A549 (cell line): ENCODE data around the gene PTPN23. TPM values are rescaled to one million over a fixed set of nuclear protein-coding genes. Genes with fewer than 3 reads are reported as not detected.

Experiments used
- ATAC-seq, 2 experiments: fragments of 200-7000 bp in 1 of 2; fragments of >200 bp in 1 of 2; cut with Nextera tagmentation in 1 of 2; cut with Tn5 transposase in 1 of 2; 3 replicates each; pipeline versions ENCODE4 v1.8.0 to v1.9.1; 2018 to 2020; ENCODE audit warnings: mild to moderate bottlenecking in 1 of 2, moderate library complexity in 1 of 2
- CTCF ChIA-PET: fragments of 300-600 bp; sonication (Branson Sonifier 250); formaldehyde crosslinking; extraction: SDS; loops from one replicate; lab custom pipeline; 2021; ENCODE audit warnings: antibody characterized with exemption, inconsistent platforms; lab: Yijun Ruan, JAX
- POLR2A ChIA-PET: fragments of 350-600 bp; formaldehyde crosslinking; extraction: SDS; loops from one replicate; lab custom pipeline; 2021; ENCODE audit warnings: antibody characterized with exemption, inconsistent platforms; lab: Yijun Ruan, JAX
- DNase-seq, 2 experiments: peaks; one replicate each; pipeline versions ENCODE4 v3.0.0 to v3.0.0-alpha.2; 2011 to 2016; ENCODE audit warnings: low read depth in 1 of 2, low spot score in 1 of 2
- FAIRE-seq: peaks from 2 replicates; lab custom pipeline; 2011; peaks lifted over from hg19 to GRCh38; lab: Jason Lieb, UNC
- H3K27ac ChIP-seq, 2 experiments: fragments of >200 bp; sonication (Bioruptor Twin); formaldehyde crosslinking; 3 replicates each; pipeline ENCODE4 v1.5.1; 2016 to 2017
- H3K4me1 ChIP-seq: fragments of >200 bp; sonication (Bioruptor Twin); formaldehyde crosslinking; 3 replicates; pipeline ENCODE4 v1.6.1; 2016
- H3K4me2 ChIP-seq: fragments of >200 bp; sonication (Bioruptor Twin); formaldehyde crosslinking; 3 replicates; pipeline ENCODE4 v1.6.1; 2016
- H3K4me3 ChIP-seq: fragments of >200 bp; sonication (Bioruptor Twin); formaldehyde crosslinking; 3 replicates; pipeline ENCODE4 v1.5.1; 2016
- H3K9me3 ChIP-seq: fragments of >200 bp; sonication (Bioruptor Twin); formaldehyde crosslinking; 3 replicates; pipeline ENCODE4 v1.6.1; 2016
- CBX2 ChIP-seq: fragments of 200-600 bp; sonication (generic); IDR thresholded peaks from 2 replicates; pipeline ENCODE4 v1.6.1; 2016; ENCODE audit warnings: low read depth, mild to moderate bottlenecking, borderline replicate concordance
- E2F6 ChIP-seq: IDR thresholded peaks from 2 replicates; pipeline ENCODE4 v1.6.1; 2012; ENCODE audit warnings: low read depth, borderline replicate concordance
- EHF ChIP-seq: fragments of 250-450 bp; sonication (Bioruptor Pico); IDR thresholded peaks from 2 replicates; pipeline ENCODE4 v1.5.0; 2020; ENCODE audit warnings: mild to moderate bottlenecking
- EP300 ChIP-seq, 2 experiments: fragments of >200 bp; sonication (Bioruptor Twin); formaldehyde crosslinking; IDR thresholded peaks; 2 replicates in 1 of 2; 3 replicates in 1 of 2; pipeline ENCODE4 v1.6.1; 2016 to 2017
- FOSB ChIP-seq: fragments of 250-450 bp; sonication (Bioruptor Pico); IDR thresholded peaks from 2 replicates; pipeline ENCODE4 v1.5.0; 2020; ENCODE audit warnings: mild to moderate bottlenecking, moderate library complexity
- FOSL2 ChIP-seq, 2 experiments: fragments of 450-650 bp in 1 of 2; fragments of >200 bp in 1 of 2; sonication (Bioruptor Twin) in 1 of 2; formaldehyde crosslinking; IDR thresholded peaks; 2 replicates each; pipeline versions ENCODE4 v1.5.0 to v1.6.1; 2016 to 2020; ENCODE audit warnings: mild to moderate bottlenecking in 1 of 2, moderate library complexity in 1 of 2
- HDAC2 ChIP-seq: fragments of 200-600 bp; sonication (generic); IDR thresholded peaks from 2 replicates; pipeline ENCODE4 v1.6.1; 2016
- HOXA7 ChIP-seq: fragments of 250-450 bp; sonication (Bioruptor Pico); IDR thresholded peaks from 2 replicates; pipeline ENCODE4 v1.5.0; 2020; ENCODE audit warnings: mild to moderate bottlenecking, moderate library complexity
- HOXB13 ChIP-seq: fragments of 250-450 bp; sonication (Bioruptor Pico); IDR thresholded peaks from 2 replicates; pipeline ENCODE4 v1.5.0; 2020; ENCODE audit warnings: low read depth, mild to moderate bottlenecking, moderate library complexity
- HOXB5 ChIP-seq: fragments of 250-450 bp; sonication (Bioruptor Pico); IDR thresholded peaks from 2 replicates; pipeline ENCODE4 v1.5.0; 2020; ENCODE audit warnings: mild to moderate bottlenecking, moderate library complexity
- KDM1A ChIP-seq: fragments of 200-600 bp; sonication (generic); IDR thresholded peaks from 2 replicates; pipeline ENCODE4 v1.6.1; 2016; ENCODE audit warnings: low read depth, mild to moderate bottlenecking
- KDM5A ChIP-seq: fragments of 200-600 bp; sonication (generic); IDR thresholded peaks from 2 replicates; pipeline ENCODE4 v1.6.1; 2016; ENCODE audit warnings: antibody characterized with exemption, mild to moderate bottlenecking
- MAFK ChIP-seq: fragments of 450-650 bp; IDR thresholded peaks from 2 replicates; pipeline ENCODE4 v1.6.1; 2014; ENCODE audit not compliant: partially characterized antibody
- PHF8 ChIP-seq: fragments of 200-600 bp; sonication (generic); IDR thresholded peaks from 2 replicates; pipeline ENCODE4 v1.6.1; 2016; ENCODE audit warnings: low read depth, mild to moderate bottlenecking, antibody characterized with exemption, moderate library complexity, borderline replicate concordance
- POLR2AphosphoS2 ChIP-seq: conservative IDR thresholded peaks from 2 replicates; pipeline ENCODE4 v1.6.1; 2012; ENCODE audit warnings: low read length, improper control_type of control experiment, inconsistent platforms
- RARB ChIP-seq: fragments of 250-450 bp; sonication (Bioruptor Pico); IDR thresholded peaks from 2 replicates; pipeline ENCODE4 v1.8.0; 2021; ENCODE audit warnings: mild to moderate bottlenecking, moderate library complexity
- RCOR1 ChIP-seq: fragments of 150-350 bp; IDR thresholded peaks from 2 replicates; pipeline ENCODE4 v1.6.1; 2014; ENCODE audit warnings: antibody characterized with exemption, low read length, low read depth
- RFX5 ChIP-seq: fragments of 450-650 bp; IDR thresholded peaks from 2 replicates; pipeline ENCODE4 v1.7.1; 2014; ENCODE audit warnings: antibody characterized with exemption, mild to moderate bottlenecking, moderate library complexity
- TP53 ChIP-seq: fragments of 250-450 bp; sonication (Bioruptor Pico); IDR thresholded peaks from 2 replicates; pipeline ENCODE4 v1.5.0; 2021; ENCODE audit warnings: mild to moderate bottlenecking, moderate library complexity
- ZFP36 ChIP-seq: fragments of 450-650 bp; IDR thresholded peaks from 2 replicates; pipeline ENCODE4 v1.6.1; 2014; ENCODE audit warnings: borderline replicate concordance; ENCODE audit not compliant: partially characterized antibody
- ZNF302 ChIP-seq: fragments of 250-450 bp; sonication (Bioruptor Pico); IDR thresholded peaks from 2 replicates; pipeline ENCODE4 v1.9.0; 2021; ENCODE audit warnings: inconsistent platforms, mild to moderate bottlenecking, moderate library complexity
- ZSCAN20 ChIP-seq: fragments of 250-450 bp; sonication (Bioruptor Pico); IDR thresholded peaks from 2 replicates; pipeline ENCODE4 v1.8.0; 2022; ENCODE audit warnings: mild to moderate bottlenecking, moderate library complexity
- WGBS: methylation state at CpG from one replicate; pipeline ENCODE4 v1.1.6; 2017; ENCODE audit errors: missing lambda C conversion rate; 5-methylcytosine and 5-hydroxymethylcytosine counted together
- polyA plus RNA-seq, 4 experiments: library from polyadenylated mRNA; depleted of rRNA in 3 of 4; stranded (reverse); fragments of >200 nt; fragmentation: RNase III in 1 of 4; extraction: RNeasy Plus Mini Kit Qiagen cat#74134 plus additional on column Dnase treatment in 1 of 4; gene quantifications; 2 replicates in 3 of 4; 3 replicates in 1 of 4; pipeline ENCODE4 v1.2.3, GENCODE V29; 2011 to 2017
- TF ChIP-seq, protein P1 (sequence below): fragments of >200 bp; sonication (Bioruptor Twin); formaldehyde crosslinking; IDR thresholded peaks from 3 replicates; pipeline ENCODE4 v1.6.1; 2016
- TF ChIP-seq, protein P2 (sequence below): IDR thresholded peaks from 2 replicates; pipeline ENCODE4 v1.6.1; 2012

The PTPN23 gene
- polyA plus RNA-seq, 2 of the 4 experiments (the other 2 are of a cell fraction), result 1.5 to 16.8 TPM

- no peak for TF ChIP-seq ZNF302 (CRISPR knock-in tag)
- TF ChIP-seq RARB (CRISPR knock-in tag), result no peak
- TF ChIP-seq HOXA7, result no peak
- TF ChIP-seq, all 56 proteins: peak for 0
These were observed 4.2 kb downstream of the PTPN23 start (continued) for GRCh38 chr3:47385007-47385406.

DNA sequence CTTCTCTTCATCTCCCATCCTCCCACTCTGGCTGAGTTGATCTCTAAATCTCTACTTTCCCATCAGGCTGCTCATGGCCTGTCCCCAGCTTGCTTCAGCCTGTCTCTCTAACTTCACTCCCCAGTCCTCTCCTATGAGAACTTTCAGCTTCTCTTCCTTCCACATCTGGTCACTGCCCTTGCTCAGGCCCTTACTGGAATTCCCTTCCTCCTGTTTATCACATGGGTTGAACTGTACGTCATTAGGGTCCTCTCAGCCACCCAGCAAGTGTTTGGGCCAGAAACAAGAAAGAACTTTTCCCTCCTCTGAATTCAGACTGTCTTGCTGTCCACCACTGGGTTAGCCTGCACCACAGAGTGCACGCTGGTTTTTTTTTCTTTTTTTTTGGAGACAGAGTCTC, 5.0 kb downstream of the PTPN23 start:
- no peaks in the 10 kb centered on the region for H3K9me3 ChIP-seq
- no peak for TF ChIP-seq POLR2AphosphoS2
- TF ChIP-seq, all 56 proteins: peak for 0
- ATAC-seq, result no peak
- ChIA-PET POLR2A (no interaction called here), CTCF (interaction anchor here (1.4 to 1.8 kb wide), 2 partner anchors 22 to 35 kb away, joined by 3 to 5 read pairs; no protein-coding TSS in a partner anchor)
- no peak overlapping the region for H3K27ac ChIP-seq
- H3K4me1 ChIP-seq, result peaks cover 12% of the 10 kb centered on the region; the same call in 2 of the 3 replicates
- 94% methylated on average over 2 of the region's 2 CpGs for WGBS
- no peak for FAIRE-seq
- no peak overlapping the region for H3K4me2 ChIP-seq
- H3K4me3 ChIP-seq, result no peak overlapping the region
- DNase-seq, result no peak

DNA sequence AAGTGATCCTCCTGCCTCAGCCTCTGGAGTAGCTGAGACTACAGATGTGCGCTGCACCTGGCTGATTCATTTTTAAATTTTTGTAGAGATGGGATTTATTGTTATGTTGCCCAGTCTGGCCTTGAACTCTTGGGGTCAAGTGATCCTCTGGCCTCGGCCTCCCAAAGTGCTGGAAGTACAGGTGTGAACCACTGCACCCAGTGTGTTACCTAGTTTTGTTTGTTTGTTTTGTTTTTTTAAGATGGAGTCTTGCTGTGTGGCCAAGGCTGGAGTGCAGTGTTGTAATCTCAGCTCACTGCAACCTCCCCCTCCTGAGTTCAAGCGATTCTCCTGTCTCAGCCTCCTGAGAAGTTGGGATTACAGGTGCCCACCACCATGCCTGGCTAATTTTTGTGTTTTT, 12.1 kb downstream of the PTPN23 start:
- no peak for ATAC-seq
- 93% methylated on average over 3 of the region's 3 CpGs for WGBS
- H3K4me1 ChIP-seq, result no peaks in the 10 kb centered on the region
- FAIRE-seq, result no peak
- TF ChIP-seq HOXB5 (no peak), TP53 (no peak), FOSB (CRISPR knock-in tag) (no peak), ZFP36 (no peak), HOXB13 (no peak)
- TF ChIP-seq, protein P1, sequence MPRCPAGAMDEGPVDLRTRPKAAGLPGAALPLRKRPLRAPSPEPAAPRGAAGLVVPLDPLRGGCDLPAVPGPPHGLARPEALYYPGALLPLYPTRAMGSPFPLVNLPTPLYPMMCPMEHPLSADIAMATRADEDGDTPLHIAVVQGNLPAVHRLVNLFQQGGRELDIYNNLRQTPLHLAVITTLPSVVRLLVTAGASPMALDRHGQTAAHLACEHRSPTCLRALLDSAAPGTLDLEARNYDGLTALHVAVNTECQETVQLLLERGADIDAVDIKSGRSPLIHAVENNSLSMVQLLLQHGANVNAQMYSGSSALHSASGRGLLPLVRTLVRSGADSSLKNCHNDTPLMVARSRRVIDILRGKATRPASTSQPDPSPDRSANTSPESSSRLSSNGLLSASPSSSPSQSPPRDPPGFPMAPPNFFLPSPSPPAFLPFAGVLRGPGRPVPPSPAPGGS, result no peak
- no peak overlapping the region for H3K27ac ChIP-seq
- ChIA-PET POLR2A (no interaction called here), CTCF (interaction anchor here (1.1 kb wide), 1 partner anchor 27 kb away, joined by 3 read pairs; no protein-coding TSS in a partner anchor)
- H3K9me3 ChIP-seq, result no peaks in the 10 kb centered on the region
- DNase-seq, result no peak
- no peak overlapping the region for H3K4me2 ChIP-seq
- H3K4me3 ChIP-seq, result no peak overlapping the region

- Histone ChIP-seq H3K4me2 (no peak overlapping the region), H3K4me3 (no peak overlapping the region), H3K4me1 (no peaks in the 10 kb centered on the region), H3K9me3 (no peaks in the 10 kb centered on the region), H3K27ac (no peak overlapping the region)
- no peak for TF ChIP-seq CBX2
- no peak for TF ChIP-seq PHF8
- no peak for TF ChIP-seq RCOR1
- TF ChIP-seq ZSCAN20 (CRISPR knock-in tag), result no peak
- TF ChIP-seq, protein P2, sequence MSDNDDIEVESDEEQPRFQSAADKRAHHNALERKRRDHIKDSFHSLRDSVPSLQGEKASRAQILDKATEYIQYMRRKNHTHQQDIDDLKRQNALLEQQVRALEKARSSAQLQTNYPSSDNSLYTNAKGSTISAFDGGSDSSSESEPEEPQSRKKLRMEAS, result no peak
- no peak for TF ChIP-seq KDM5A
- TF ChIP-seq FOSL2 (IDR thresholded peaks at IDR 0.05), result no peak
- no peak for TF ChIP-seq FOSL2 (CRISPR knock-in tag; IDR thresholded peaks at IDR 0.05)
- no peak for TF ChIP-seq EP300 (IDR thresholded peaks at IDR 0.05)
- TF ChIP-seq ZNF302 (CRISPR knock-in tag), result no peak
- TF ChIP-seq MAFK, result no peak
- no peak for TF ChIP-seq ZFP36
- no peak for TF ChIP-seq RFX5
- TF ChIP-seq E2F6, result no peak
- no peak for TF ChIP-seq HDAC2
- TF ChIP-seq, protein P1, result no peak
- TF ChIP-seq KDM1A, result no peak
- no peak for TF ChIP-seq POLR2AphosphoS2
- TF ChIP-seq HOXB5, result no peak
- TF ChIP-seq EHF (CRISPR knock-in tag), result no peak
- ATAC-seq (no peak), DNase-seq (no peak), FAIRE-seq (no peak)
- ChIA-PET POLR2A (no interaction called here), CTCF (interaction anchor here (0.6 kb wide), 1 partner anchor 81 kb away, joined by 3 read pairs; the partner anchor contains the start of gene SCAP)
- WGBS, result 82% methylated on average over 8 of the region's 8 CpGs
These were observed 13.5 kb downstream of the PTPN23 start for GRCh38 chr3:47394140-47394870.
